Psoas muscle (tissue), 8 donors: ENCODE data around the gene KIAA0319L. TPM values are rescaled to one million over a fixed set of nuclear protein-coding genes. Genes with fewer than 3 reads are reported as not detected.
A peak's percentile ranks its signal among the peaks of the same experiment; 100 is the strongest.

Experiments used
- ATAC-seq, 4 donors: fragments of 200-7000 bp; cut with Tn5 transposase; one replicate each; pipeline ENCODE4 v1.9.1; 2020; ENCODE audit warnings: moderate library complexity in 3 of 4, mild to moderate bottlenecking in 2 of 4
- DNase-seq, 2 donors: peaks; one replicate each; pipeline ENCODE4 v3.0.0-alpha.2; 2020
- H3K27ac ChIP-seq: fragments of 200-600 bp; one replicate; pipeline ENCODE4 v1.8.0; 2022
- H3K27me3 ChIP-seq, 3 donors: fragments of 200-600 bp in 1 of 3; one replicate each; pipeline versions ENCODE4 v1.6.1 to v1.8.0; 2013 to 2022; ENCODE audit warnings: low read length in 2 of 3, mild to moderate bottlenecking in 2 of 3, moderate library complexity in 1 of 3; ENCODE audit not compliant: insufficient read depth in 3 of 3
- H3K36me3 ChIP-seq, 2 donors: fragments of 200-600 bp in 1 of 2; one replicate each; pipeline versions ENCODE4 v1.6.1 to v1.8.0; 2013 to 2022; ENCODE audit warnings: low read depth in 1 of 2, mild to moderate bottlenecking in 1 of 2, moderate library complexity in 1 of 2; ENCODE audit not compliant: insufficient read depth in 1 of 2
- H3K4me1 ChIP-seq: fragments of 200-600 bp; one replicate; pipeline ENCODE4 v1.8.0; 2022
- H3K4me3 ChIP-seq: fragments of 200-600 bp; one replicate; pipeline ENCODE4 v1.8.0; 2022; ENCODE audit warnings: mild to moderate bottlenecking
- H3K9me3 ChIP-seq: fragments of 200-600 bp; one replicate; pipeline ENCODE4 v1.8.0; 2022
- CTCF ChIP-seq: fragments of 200-600 bp; IDR thresholded peaks from one replicate; pipeline ENCODE4 v1.8.0; 2022; ENCODE audit warnings: antibody characterized with exemption
- WGBS, 3 donors: extraction: QIAGEN DNeasy Blood & Tissue Kit; methylation state at CpG; one replicate each; pipeline versions ENCODE4 v1.1.6 to v1.1.7; 2013; 5-methylcytosine and 5-hydroxymethylcytosine counted together
- intact Hi-C, 2 donors: fragments of 100-400 bp; cut with DNase I; formaldehyde crosslinking; loops; one replicate each; pipeline versions ENCODE4 v1.11.0 to v1.14.2; 2022
- polyA plus RNA-seq, 3 donors: library from polyadenylated mRNA; stranded (reverse); fragments of 200-250 nt; gene quantifications; one replicate each; pipeline ENCODE4 v1.2.3, GENCODE V29; 2013
- total RNA-seq, 4 donors: library from RNA; stranded (reverse); fragmentation: NEBNext Ultra II Directional in 2 of 4; extraction: Animal tissue kit (Norgen Biotek cat#: 25700) in 2 of 4; gene quantifications; one replicate each; pipeline versions ENCODE4 v1.2.1 to v1.2.4, GENCODE V29; 2021 to 2023
- donor health status: healthy with polysubstance abuse.
- donor health status: DM: no; HTN: no; CAD: no; lungs with moderate emphysema.
- donor health status: Bipolar disorder and iron deficiency.
- donor health status: healthy.
- donor health status: DM: yes; HTN: yes; CAD: no.
- donor health status: DM: no; HTN: no; CAD: no.
- donor health status: DM: no; HTN: no; CAD: no.
- donor health status: DM: yes; HTN: yes; CAD: no.

KIAA0319L gene
- total and polyA plus RNA-seq, 7 donors, result 18.0 to 46.9 (median 35.7) TPM

GRCh38 chr1:35595684-35596083 is 38.5 kb upstream of the KIAA0319L start:
- DNase-seq, result no peak

GRCh38 chr1:35594005-35594760 is 37.0 kb upstream of the KIAA0319L start:
- Histone ChIP-seq H3K27me3 (no peaks in the 10 kb centered on the region), H3K4me1 (no peaks in the 10 kb centered on the region), H3K27ac (no peak overlapping the region), H3K36me3 (no peaks in the 10 kb centered on the region), H3K4me3 (no peak overlapping the region), H3K9me3 (no peaks in the 10 kb centered on the region)
- TF ChIP-seq CTCF, result no peak
- intact Hi-C loops, result no loop called here
- DNase-seq, result no peak
- 84 to 88% (median 88%) methylated on average over 9 of the region's 9 CpGs for WGBS, 3 donors
- no peak for ATAC-seq

More at GRCh38 chr1:35595684-35596083, 38.5 kb upstream of the KIAA0319L start:
- WGBS, 3 donors, result 88 to 92% (median 91%) methylated on average over 7 of the region's 7 CpGs
- Histone ChIP-seq H3K4me3 (no peak overlapping the region), H3K36me3 (peaks cover 4 to 15% of the 10 kb centered on the region in 2 donors), H3K27me3 (no peaks in the 10 kb centered on the region), H3K4me1 (no peaks in the 10 kb centered on the region), H3K27ac (no peak overlapping the region), H3K9me3 (no peaks in the 10 kb centered on the region)
- no peak for TF ChIP-seq CTCF
- intact Hi-C loops, result no loop called here
- peak in 2 of 4 donors; percentile 21 to 23 for ATAC-seq

- intact Hi-C loops, result no loop called here
- DNase-seq (no peak), ATAC-seq (no peak)
- WGBS, 3 donors, result 77 to 82% (median 78%) methylated on average over 8 of the region's 8 CpGs
- no peaks in the 10 kb centered on the region for H3K36me3 ChIP-seq
- H3K27ac ChIP-seq, result no peak overlapping the region
- TF ChIP-seq CTCF, result no peak
- no peak overlapping the region for H3K4me3 ChIP-seq
- no peaks in the 10 kb centered on the region for H3K9me3 ChIP-seq
- H3K4me1 ChIP-seq, result no peaks in the 10 kb centered on the region
- no peaks in the 10 kb centered on the region for H3K27me3 ChIP-seq
Measured at GRCh38 chr1:35592991-35593769, 36.0 kb upstream of the KIAA0319L start.

GRCh38 chr1:35591211-35591610 is 34.0 kb upstream of the KIAA0319L start:
- intact Hi-C loops, result no loop called here
- TF ChIP-seq CTCF, result no peak
- DNase-seq, result no peak
- H3K27me3 ChIP-seq, result no peaks in the 10 kb centered on the region
- WGBS, 3 donors, result 91 to 93% (median 92%) methylated on average over 8 of the region's 8 CpGs
- ATAC-seq, result no peak
- no peaks in the 10 kb centered on the region for H3K36me3 ChIP-seq
- no peaks in the 10 kb centered on the region for H3K4me1 ChIP-seq
- no peaks in the 10 kb centered on the region for H3K9me3 ChIP-seq
- no peak overlapping the region for H3K27ac ChIP-seq
- H3K4me3 ChIP-seq, result no peak overlapping the region
